ENCODE results near the gene KHDRBS2.
"Not testable (repeated sequence)": the region's sequence is repeated elsewhere in the genome, so short reads cannot be mapped to it uniquely, and the experiment has no call there.

The KHDRBS2 gene

DNA sequence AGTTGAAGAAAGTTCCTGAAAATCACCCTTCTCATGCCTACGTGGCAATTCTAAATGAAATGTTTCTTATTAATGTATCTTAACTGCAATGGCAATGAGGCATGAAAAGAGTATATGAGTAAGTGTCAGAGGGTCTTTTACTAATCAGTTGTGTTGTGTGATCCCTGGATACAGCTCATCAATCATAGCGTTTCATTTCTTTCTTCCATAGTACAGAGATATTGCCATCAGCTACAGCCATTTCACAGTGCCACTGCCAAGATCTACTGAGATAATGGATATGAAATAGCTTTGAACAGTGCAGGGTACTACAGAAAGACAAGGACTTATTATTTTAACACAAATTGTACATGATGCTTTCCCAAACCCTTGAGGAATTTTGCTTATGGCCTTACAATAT, 450.8 kb downstream of the KHDRBS2 start:
- DNase-seq, result no peak

DNA sequence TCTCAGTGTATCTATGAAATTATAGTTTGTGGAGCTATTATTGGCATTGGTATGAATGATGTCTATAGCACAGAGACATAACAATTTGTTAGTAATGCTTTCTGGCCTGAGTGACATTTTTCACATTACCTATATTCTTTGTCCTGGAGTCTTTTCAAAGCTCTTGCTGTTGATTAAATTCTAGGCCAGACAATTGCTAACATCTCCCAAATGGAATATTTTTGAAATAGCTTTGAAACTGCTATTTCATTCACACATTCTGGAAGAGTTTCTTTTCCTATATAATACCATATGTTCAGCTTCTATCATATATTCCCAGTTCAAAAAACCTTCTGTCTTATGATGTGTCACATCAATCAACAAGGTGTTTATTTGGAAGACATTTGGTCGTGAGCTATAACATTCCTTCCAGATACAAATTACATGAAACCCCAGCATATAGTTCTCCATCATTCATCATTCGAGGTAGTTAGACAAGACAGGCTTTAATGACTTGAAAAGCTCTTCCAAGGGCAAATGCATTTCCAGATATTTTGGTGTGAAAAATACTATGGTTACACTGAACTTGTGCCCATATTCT, 452.8 kb downstream of the KHDRBS2 start:
- no peak for DNase-seq

GRCh38 chr6:61817716-61818115, 468.3 kb downstream of the KHDRBS2 start:
- DNase-seq, result no peak

DNA sequence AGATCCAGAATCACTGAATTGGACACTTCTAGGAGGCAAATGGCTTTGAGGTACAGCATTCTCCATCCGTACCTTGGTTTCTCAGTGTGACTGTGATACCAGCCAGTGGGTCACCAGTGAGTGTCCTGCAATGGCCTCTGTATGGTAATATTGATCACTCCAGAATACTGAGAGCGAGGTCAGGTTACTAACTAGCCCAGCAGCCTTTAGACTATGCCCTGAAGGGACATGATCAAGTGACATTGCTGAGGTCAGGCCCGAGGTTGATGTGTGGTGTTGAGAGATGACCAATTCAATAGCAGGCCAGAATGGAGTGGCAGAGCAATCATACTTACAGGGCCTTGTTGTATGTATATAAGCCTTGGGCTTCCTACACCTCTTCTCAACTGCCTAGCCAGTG, 476.0 kb downstream of the KHDRBS2 start:
- no peak for DNase-seq

GRCh38 chr6:61809004-61809595, 476.9 kb downstream of the KHDRBS2 start:
- DNase-seq, result no peak

GRCh38 chr6:61787998-61788397, 498.0 kb downstream of the KHDRBS2 start:
- no peak for DNase-seq

- not testable (repeated sequence) for DNase-seq
Measured at GRCh38 chr6:61769446-61769845, 516.6 kb downstream of the KHDRBS2 start.

- DNase-seq, result no peak
Measured at GRCh38 chr6:61755739-61756138, 530.3 kb downstream of the KHDRBS2 start.

DNA sequence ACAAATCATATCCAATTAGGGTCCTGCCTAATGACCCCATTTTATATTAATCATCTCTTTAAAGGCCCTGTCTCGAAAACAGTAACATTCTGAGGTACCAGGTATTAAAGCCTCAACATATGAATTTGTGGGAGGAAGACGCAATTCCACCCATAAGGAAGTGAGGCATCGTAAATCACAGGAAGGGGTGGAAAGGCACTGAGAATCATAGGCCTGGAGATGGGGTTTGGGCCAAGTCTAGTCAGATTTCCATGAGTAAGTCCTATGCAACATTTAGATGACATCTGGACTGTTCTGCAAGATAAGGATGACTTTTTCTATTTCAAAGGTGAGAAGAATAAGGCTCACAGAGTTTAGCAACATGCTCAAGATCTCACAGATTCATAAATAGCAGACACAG, 534.0 kb downstream of the KHDRBS2 start:
- no peak for DNase-seq

DNA sequence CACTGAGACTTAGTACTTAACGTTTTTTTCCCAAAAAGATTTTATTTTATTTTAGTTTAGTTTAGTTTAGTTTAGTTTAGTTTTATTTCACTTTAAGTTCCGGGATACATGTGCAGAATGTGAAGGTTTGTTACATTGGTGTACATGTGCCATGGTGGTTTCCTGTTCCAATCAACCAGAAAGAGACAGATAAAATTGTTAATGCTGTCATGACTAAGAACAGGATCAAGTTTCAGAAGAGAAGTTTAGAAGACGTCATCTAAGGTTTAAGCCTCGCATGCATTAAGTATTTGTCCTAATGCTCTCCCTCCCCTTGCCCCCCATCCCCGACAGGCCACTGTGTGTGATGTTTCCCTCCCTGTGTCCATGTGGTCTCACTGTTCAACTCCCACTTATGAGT, 540.0 kb downstream of the KHDRBS2 start:
- DNase-seq, result no peak

- DNase-seq, result no peak
Measured at GRCh38 chr6:61711849-61712248, 574.2 kb downstream of the KHDRBS2 start.

DNA sequence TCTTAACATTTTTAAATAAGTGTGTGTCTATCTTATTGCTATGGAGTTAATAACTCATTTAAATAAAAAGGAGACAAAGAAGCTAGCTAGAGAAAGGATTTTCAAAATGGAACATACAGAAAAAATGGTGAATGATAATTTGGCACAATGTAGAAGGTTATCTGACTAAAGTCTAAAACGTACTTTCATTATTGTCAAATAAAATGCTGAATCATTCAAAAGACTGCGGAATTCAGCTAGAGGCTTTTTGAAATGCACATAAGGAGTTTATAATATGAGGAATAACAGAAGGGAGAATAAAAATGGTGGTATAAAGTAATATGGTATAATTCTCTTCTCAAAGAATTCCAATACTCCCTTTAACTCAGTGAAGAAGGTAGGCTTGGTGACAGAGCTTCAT, 597.9 kb downstream of the KHDRBS2 start:
- DNase-seq, result no peak

DNA sequence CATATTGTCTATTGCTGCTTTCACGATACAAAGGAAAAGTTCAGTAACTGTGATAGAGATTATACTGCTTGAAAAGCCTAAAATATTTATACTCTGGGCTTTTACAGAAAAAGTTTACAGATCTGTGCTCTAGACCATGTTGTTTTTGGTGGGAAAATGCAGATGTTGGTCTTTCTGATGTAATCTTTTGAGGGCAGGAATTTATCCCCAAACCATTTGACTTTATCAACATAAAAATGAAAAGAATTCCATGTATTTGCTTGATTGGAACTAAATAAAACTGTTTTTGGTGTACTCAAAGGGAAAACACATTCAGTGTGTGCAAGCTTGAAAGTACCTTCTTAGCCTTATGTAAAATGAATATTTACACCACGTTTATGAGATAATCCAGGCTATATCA, 603.5 kb downstream of the KHDRBS2 start:
- DNase-seq, result no peak

DNA sequence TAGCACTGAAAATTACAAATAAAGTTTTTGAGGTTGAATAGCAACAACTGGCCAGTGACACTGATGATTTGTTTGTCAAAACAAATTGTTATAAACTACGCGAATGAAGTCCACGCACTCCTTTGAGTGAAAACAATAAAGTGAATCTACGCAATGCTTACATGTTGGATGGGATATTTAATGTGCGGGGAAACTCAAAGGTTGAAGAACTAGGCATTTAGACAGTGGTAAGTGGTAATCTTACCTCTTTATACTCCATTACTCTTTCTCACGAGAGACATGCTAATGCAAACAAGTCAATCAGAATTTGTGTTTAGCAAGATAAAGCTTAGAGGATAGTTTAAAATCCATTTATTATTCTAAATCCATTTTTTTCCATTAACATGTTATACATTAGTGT, 606.4 kb downstream of the KHDRBS2 start:
- DNase-seq, result no peak

DNA sequence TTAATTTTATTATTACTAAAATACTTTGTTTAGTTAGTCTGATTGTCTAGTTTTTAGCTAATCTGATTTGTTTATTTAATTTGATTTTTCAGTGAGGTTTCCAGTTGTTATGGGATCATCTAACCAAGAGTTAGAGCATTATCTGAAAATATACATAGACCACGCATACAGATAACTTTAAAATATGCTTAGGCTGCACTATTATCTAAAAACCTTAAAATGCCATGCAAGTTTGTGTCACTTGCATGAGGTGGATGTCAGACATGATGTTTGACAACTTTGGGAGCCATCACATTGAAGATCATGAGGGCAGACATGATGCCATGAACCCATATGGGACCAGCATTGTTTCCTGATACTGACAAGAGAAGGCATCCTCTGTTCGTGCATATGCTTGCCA, 610.3 kb downstream of the KHDRBS2 start:
- no peak for DNase-seq

DNA sequence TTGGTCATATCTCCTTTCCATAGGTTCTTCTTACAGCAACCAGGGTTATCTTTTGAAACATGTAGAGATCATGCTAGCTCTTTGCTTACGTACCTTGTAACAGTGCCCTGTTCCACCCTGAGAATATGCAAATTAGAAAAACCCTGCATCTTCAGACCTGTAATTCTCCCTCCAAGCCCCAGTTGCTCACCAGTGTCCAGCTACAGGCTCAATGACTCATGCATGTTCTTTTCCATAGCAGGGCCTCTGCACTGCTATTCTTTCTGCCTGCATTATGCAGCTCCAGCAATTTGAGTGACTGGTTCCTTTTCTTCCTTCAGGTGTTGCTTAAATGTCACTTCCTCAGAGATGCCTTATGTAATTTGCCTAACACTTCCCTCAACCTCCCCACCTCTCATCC, 636.2 kb downstream of the KHDRBS2 start:
- no peak for DNase-seq

GRCh38 chr6:61640463-61640862, 645.6 kb downstream of the KHDRBS2 start:
- DNase-seq, result no peak

All from activated gamma-delta T cell treated with Interleukin-2 at 50 U/mL for 16 hours (primary cell).